DMS 273 treated with DMSO at 0.1 percent for 48 hours (cell line): ENCODE results near the gene GCAT.

ENCODE experiments used
- DNase-seq: peaks from one replicate; lab custom pipeline; 2025; lab: John Stamatoyannopoulos, UW

The GCAT gene

GRCh38 chr22:37807410-37808293, at the start of gene GCAT:
Gene GCAT (plus strand): TSS chr22:37807934. CDS start chr22:37807968, 34 bp downstream.
- peak; percentile 85 for DNase-seq

DNA sequence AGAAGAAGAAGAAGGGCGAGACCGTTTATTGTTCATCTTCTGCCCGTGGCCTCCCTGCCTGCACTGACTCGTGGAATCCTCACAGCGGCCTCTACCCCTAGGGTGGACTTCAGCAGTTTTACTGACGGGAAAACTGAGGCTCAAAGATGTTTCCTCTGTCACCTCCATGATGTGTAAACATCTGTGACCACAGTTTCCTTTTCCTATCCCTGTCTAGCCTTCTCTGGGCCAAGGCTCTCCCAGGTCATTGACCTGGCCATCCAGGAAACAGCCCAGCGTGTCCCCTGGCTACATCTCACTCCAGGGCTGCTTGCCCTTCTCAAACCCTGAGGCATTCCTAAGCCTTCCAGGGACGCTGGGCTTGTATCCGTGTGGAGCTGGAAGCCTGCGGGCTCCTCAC, 49.0 kb upstream of the GCAT start:
- DNase-seq = no peak

DNA sequence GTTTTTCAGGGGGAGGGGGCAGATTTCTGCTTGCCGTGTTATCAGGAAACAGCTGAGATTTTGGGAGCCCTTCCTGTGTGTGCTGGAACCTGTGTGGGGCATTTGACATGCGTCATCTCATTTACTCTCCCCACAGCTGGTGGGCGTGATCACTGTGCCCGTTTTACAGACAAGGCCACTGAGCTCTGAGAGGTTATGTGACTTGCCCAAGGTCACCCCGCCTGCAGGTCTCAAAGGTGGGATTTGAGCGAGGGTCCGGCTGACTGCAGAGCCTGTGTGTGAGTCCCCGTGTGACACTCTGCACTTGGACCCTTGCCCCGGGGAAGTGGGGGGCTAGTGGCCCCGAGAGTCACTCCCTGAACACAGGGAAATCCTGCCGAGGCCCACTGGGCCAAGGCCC, 48.5 kb upstream of the GCAT start:
- no peak for DNase-seq

DNA sequence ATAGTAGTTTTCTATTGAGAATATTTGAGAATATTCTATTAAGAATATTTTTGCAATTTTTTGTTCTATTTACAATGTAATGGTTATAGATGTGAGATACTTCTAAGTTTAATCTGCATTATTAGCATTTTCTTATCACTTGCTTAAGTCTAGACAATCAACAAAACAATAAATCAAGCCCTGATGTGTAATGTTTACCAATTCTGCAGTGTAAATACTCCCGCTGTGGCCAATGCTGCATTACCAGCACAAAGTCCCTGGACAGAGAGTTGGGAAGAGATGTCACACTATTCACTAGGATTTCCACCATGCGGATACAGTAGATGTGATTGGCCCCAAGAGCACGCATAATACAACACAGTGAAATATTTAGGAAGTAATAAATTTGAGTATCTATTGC, 47.6 kb upstream of the GCAT start:
- no peak for DNase-seq

DNA sequence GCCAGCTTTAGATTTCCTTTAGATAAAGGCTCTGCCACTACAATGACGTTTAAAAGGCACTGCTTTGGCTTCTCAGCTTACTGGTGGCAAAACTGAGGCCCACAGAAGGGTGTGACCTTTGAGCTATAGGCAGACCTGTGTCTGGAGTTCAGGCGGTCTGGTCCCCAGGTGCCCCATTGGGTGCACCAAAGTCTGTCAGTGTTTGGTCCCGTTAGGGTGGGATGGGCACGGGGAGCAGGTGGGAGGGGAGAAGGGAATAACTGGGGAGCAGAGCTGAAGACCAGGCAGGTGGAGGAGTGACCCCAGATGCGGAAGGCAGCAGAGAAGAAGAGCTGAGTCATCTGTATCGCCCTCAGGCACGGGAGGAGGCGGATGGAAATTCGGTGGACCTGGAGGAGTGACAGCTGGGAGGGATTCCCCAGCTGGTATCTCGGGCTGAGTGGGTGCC, 45.3 kb upstream of the GCAT start:
- DNase-seq = no peak

GRCh38 chr22:37763012-37763411, 44.7 kb upstream of the GCAT start:
- no peak for DNase-seq

DNA sequence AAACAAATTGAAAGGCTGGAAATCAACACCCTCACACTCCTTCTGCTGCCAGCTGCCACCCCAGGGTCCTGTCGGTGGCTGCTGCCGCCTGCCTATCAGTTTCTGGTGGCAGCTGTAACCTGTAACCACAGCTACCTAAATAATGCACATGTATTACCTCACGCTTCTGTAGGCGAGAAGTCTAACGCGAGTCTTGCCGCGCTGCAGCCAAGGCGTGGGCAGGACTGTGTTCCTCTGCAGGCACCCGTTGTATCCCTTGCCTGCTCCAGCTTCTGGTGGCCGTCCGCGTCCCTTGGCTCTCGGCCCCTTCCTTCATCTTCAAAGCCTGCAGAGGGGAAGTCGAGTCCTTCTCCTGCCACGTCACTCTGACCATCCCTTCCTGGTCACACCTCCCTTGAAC, 44.1 kb upstream of the GCAT start:
- DNase-seq = no peak

GRCh38 chr22:37764622-37765021, 43.1 kb upstream of the GCAT start:
- no peak for DNase-seq

- DNase-seq = no peak
These were observed 42.2 kb upstream of the GCAT start for GRCh38 chr22:37765498-37765897.

DNA sequence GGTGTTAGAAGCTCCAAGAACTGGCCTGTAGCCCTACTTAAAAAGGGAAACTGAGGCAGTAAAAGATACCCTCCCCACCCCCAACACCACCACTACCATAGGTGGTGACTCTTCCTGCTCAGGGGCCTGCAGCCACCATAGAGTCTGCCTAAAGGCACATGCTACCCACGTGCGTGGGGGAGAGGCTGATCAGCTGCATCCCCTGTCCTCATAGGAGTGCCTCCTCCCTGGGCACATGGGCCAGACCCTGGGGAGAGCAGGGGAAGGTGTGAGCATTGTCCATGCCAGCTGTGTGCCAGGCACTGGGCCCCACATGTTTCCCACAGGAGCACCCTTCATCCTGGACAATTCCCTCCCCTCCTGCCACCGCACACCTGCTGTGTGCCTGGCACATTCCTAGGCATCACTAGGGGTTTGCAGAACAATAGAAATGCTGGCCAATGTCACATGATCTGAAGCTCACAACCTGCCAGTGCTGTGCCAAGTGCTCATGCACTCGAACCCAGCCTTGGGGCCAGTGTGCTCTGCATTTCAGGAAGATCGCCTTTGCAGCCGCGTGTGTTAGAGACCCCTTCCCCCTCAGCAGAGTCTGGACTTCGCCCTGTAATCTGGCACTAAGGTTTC, 41.7 kb upstream of the GCAT start:
- DNase-seq = no peak

- no peak for DNase-seq
These were observed 39.5 kb upstream of the GCAT start for GRCh38 chr22:37768273-37768672.

GRCh38 chr22:37769056-37769455, 38.7 kb upstream of the GCAT start:
- DNase-seq = no peak

GRCh38 chr22:37771081-37771480, 36.7 kb upstream of the GCAT start:
- no peak for DNase-seq

GRCh38 chr22:37771702-37772427, 35.9 kb upstream of the GCAT start:
- DNase-seq = no peak

GRCh38 chr22:37774728-37775127, 33.0 kb upstream of the GCAT start:
- DNase-seq = no peak

DNA sequence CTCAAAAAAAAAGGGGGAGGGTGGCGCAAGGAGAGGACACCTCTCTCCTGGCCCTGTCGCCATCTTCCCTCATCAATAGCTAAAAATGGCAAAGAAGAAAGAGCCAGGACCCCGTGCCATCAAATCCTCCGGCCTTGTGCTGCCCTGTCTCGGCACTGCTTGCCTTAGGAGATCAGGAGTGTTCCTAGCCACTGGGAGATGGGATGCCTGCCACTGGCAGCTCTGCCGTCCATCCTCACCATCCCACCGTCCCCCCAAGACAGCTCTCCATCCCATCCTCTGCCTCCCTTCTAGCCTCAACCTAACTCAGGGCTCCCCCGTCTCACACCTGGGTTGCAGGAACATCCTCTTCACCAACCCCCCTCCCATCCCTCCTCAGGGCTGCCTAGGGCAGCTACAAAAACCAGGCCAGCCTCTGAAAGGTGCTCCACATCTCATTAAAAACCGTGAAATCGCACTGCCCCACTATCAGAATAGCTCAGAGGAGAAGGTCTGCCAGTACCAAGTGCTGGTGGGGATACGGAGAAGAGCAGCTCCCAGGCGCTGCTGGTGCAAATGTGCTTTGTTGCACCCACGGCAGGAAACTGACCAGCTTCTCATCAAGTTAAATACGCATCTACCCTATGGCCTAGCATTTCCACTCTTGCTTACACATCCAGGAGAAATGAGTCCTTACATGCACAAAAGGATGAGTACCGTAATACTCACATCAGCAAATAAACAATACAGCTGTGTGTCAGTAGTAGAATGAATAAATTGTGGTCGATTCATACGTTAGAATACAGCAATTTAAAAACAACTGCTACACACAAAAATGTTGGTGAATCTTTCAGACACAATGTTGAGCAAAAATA, 31.7 kb upstream of the GCAT start:
- no peak for DNase-seq

- no peak for DNase-seq
These were observed 31.1 kb upstream of the GCAT start for GRCh38 chr22:37776639-37777005.

GRCh38 chr22:37777122-37777687, 30.5 kb upstream of the GCAT start:
- DNase-seq = no peak

- DNase-seq = no peak
These were observed 29.2 kb upstream of the GCAT start for GRCh38 chr22:37778370-37779009.

DNA sequence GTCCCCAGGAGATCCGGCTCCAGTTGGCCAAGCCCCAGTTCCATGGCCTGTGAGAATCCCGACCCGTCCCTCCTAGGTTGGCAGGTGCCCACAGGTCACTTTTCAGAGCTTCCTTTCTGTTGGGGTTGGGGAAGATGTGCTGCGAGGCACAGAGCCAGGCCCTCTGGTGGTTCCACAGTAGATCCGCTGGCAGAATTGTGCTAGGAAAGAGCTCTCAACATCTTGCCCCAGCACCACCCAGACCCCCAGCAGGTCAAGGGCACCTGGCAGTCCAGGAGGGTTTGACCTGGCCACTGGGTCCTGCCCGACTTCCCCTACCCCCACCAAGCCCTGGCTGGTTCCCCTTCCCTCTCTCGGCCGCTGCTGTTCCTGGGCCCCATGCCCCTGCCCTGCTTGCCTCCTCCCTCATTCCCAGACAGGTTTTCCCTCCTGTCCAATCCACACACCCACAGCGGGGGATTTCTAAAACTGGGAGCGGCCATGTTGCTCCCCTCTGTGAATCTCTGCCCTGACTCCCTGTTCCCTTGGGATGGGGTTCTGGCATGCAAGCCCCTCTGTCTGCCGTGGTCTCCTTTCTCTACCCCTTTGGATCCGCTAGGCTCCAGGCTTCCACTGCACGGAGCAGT, 26.2 kb upstream of the GCAT start:
- no peak for DNase-seq
